Activated B cell treated with CpG ODN at 0.5 μM for 24 hours (primary cell): ENCODE measurements around the gene SDHB. TPM values are rescaled to one million over a fixed set of nuclear protein-coding genes. Genes with fewer than 3 reads are reported as not detected.

ENCODE experiments used
- ATAC-seq: fragments of 200-7000 bp; cut with Tn5 transposase; one replicate; pipeline ENCODE4 v1.10.0; 2021; ENCODE audit warnings: low read depth, mild to moderate bottlenecking, moderate library complexity
- CTCF ChIA-PET: fragments of 350-600 bp; sonication (Branson Sonifier 250); formaldehyde crosslinking; loops from one replicate; lab custom pipeline; 2021; ENCODE audit warnings: antibody characterized with exemption; lab: Charles Lee
- POLR2A ChIA-PET: fragments of 350-600 bp; sonication (Branson Sonifier 250); formaldehyde crosslinking; loops from one replicate; lab custom pipeline; 2021; ENCODE audit warnings: antibody characterized with exemption; lab: Charles Lee
- DNase-seq: peaks from one replicate; pipeline ENCODE4 v3.0.0; 2022
- H3K27ac Mint-ChIP-seq: one replicate; pipeline ENCODE4 v1.8.0; 2020; ENCODE audit warnings: mixed read lengths
- H3K27me3 Mint-ChIP-seq: one replicate; pipeline ENCODE4 v1.8.0; 2021; ENCODE audit warnings: mixed read lengths
- H3K36me3 Mint-ChIP-seq: one replicate; pipeline ENCODE4 v1.8.0; 2021; ENCODE audit warnings: low read depth, mixed read lengths
- H3K4me1 Mint-ChIP-seq: one replicate; pipeline ENCODE4 v1.8.0; 2021; ENCODE audit warnings: mixed read lengths
- H3K4me3 Mint-ChIP-seq: one replicate; pipeline ENCODE4 v1.8.0; 2020; ENCODE audit warnings: mild to moderate bottlenecking, mixed read lengths
- H3K9me3 Mint-ChIP-seq: one replicate; pipeline ENCODE4 v1.8.0; 2020; ENCODE audit warnings: mixed read lengths
- CTCF ChIP-seq: fragments of 200-600 bp; IDR thresholded peaks from one replicate; pipeline ENCODE4 v1.8.0; 2022; ENCODE audit warnings: antibody characterized with exemption, mild to moderate bottlenecking
- intact Hi-C: fragments of 100-400 bp; cut with micrococcal nuclease; formaldehyde crosslinking; loops from one replicate; pipeline ENCODE4 v1.15.1; 2024
- total RNA-seq: library from RNA; stranded (reverse); gene quantifications from 2 replicates; pipeline ENCODE4 v1.2.3, GENCODE V29; 2022

The SDHB gene
- total RNA-seq, 1 donor from 2014 or later: 70.7 TPM

- CTCF ChIA-PET: no interaction called here
- Mint-ChIP-seq H3K27me3 (no peaks in the 10 kb centered on the region), H3K4me1 (no peaks in the 10 kb centered on the region), H3K4me3 (no peak overlapping the region), H3K27ac (no peak overlapping the region), H3K9me3 (no peaks in the 10 kb centered on the region), H3K36me3 (peaks cover 51% of the 10 kb centered on the region)
- TF ChIP-seq CTCF: no peak
- POLR2A ChIA-PET: no interaction called here
- no peak for ATAC-seq
- DNase-seq: no peak
- intact Hi-C loops: no loop called here
These were observed 21.1 kb downstream of the SDHB start for GRCh38 chr1:17032741-17033140.

DNA sequence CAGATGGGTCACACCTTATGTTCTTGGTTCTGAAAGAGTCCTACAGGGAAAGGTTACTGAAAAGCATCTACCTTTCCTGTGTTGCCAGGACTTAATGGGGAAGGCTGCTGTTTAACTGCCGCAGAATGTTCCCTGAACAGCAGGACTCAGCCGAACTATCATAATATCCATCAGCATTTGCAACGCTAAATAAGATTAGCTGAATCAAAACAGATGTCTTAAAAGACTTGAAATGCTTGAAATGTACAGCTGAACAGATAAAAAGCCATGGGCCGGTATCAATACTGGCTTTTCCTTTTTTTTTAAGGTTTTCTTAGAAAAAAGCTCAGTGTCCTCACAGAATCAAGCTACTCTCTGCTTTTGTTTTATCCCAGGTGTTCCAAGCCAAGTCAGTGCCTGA, 22.4 kb downstream of the SDHB start:
- intact Hi-C loops: no loop called here
- Mint-ChIP-seq H3K4me1 (no peaks in the 10 kb centered on the region), H3K27ac (no peak overlapping the region), H3K9me3 (no peaks in the 10 kb centered on the region), H3K27me3 (no peaks in the 10 kb centered on the region), H3K36me3 (peaks cover 60% of the 10 kb centered on the region), H3K4me3 (no peak overlapping the region)
- ATAC-seq (no peak), DNase-seq (no peak)
- POLR2A ChIA-PET: no interaction called here
- no peak for TF ChIP-seq CTCF
- CTCF ChIA-PET: no interaction called here

GRCh38 chr1:17030206-17030605, 23.6 kb downstream of the SDHB start:
- no peak for TF ChIP-seq CTCF
- Mint-ChIP-seq H3K27me3 (no peaks in the 10 kb centered on the region), H3K4me1 (no peaks in the 10 kb centered on the region), H3K4me3 (no peak overlapping the region), H3K36me3 (peaks cover 63% of the 10 kb centered on the region), H3K27ac (no peak overlapping the region), H3K9me3 (no peaks in the 10 kb centered on the region)
- DNase-seq (no peak), ATAC-seq (no peak)
- ChIA-PET CTCF (no interaction called here), POLR2A (interaction anchor here (0.7 kb wide), 1 partner anchor 19 kb away, joined by 6 read pairs; no protein-coding TSS in a partner anchor)
- intact Hi-C loops: no loop called here

DNA sequence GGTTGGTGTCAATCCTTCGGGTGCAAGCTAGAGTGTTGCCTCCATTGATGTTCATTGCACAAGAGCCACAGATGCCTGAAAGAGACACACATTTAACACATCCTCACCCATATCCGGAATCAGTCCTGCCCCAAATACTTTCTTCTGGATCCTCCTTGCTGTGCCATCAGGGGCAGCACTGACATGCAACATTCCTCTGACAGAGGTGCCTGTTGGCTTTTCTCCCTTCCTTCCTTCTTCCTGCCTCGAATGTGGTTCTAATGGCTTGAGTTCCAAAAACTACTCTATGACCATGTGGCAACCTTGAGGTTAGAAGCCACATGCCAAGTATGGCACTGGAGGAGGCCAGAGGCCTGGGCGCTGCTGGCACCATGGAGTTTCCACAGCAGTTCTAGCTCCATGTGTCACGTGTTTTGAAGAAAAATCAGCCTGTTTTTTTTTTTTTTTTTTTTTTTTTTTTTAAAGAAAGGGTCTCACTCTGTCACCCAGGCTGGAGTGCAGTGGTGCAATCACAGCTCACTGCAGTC, 25.1 kb downstream of the SDHB start:
- TF ChIP-seq CTCF: no peak
- ChIA-PET CTCF (no interaction called here), POLR2A (no interaction called here)
- DNase-seq (no peak), ATAC-seq (no peak)
- peaks cover 76% of the 10 kb centered on the region for H3K36me3 Mint-ChIP-seq
- H3K9me3 Mint-ChIP-seq: no peaks in the 10 kb centered on the region
- intact Hi-C loops: no loop called here
- no peaks in the 10 kb centered on the region for H3K27me3 Mint-ChIP-seq
- H3K4me1 Mint-ChIP-seq: no peaks in the 10 kb centered on the region
- no peak overlapping the region for H3K4me3 Mint-ChIP-seq
- H3K27ac Mint-ChIP-seq: no peak overlapping the region

- Mint-ChIP-seq H3K4me1 (peaks cover 2% of the 10 kb centered on the region), H3K9me3 (no peaks in the 10 kb centered on the region), H3K27me3 (no peaks in the 10 kb centered on the region), H3K4me3 (no peak overlapping the region), H3K27ac (no peak overlapping the region), H3K36me3 (peaks cover 79% of the 10 kb centered on the region)
- ATAC-seq (no peak), DNase-seq (no peak)
- ChIA-PET CTCF (no interaction called here), POLR2A (no interaction called here)
- intact Hi-C loops: no loop called here
- TF ChIP-seq CTCF: no peak
These were observed 25.9 kb downstream of the SDHB start for GRCh38 chr1:17027900-17028299.
